GM12878 (cell line): ENCODE data around the gene SERPINB5. TPM values are rescaled to one million over a fixed set of nuclear protein-coding genes. Genes with fewer than 3 reads are reported as not detected.

ENCODE experiments used
- ATAC-seq: fragments of 200-7000 bp; cut with Tn5 transposase; 3 replicates; pipeline ENCODE4 v1.9.1; 2020; ENCODE audit warnings: mild to moderate bottlenecking, moderate library complexity
- BruUV-seq: library from RNA; stranded (reverse); fragments of 400-500 nt; replicated peaks from 2 replicates; lab custom pipeline; 2021; lab: Mats Ljungman, UMichigan
- CTCF ChIA-PET: fragments of 300-600 bp; sonication (Branson Sonifier 250); formaldehyde crosslinking; extraction: SDS; loops from one replicate; lab custom pipeline; 2021; ENCODE audit warnings: inconsistent platforms; lab: Yijun Ruan, JAX
- POLR2A ChIA-PET: fragments of 350-600 bp; formaldehyde crosslinking; extraction: SDS; loops from one replicate; lab custom pipeline; 2021; ENCODE audit warnings: inconsistent platforms; lab: Charles Lee
- RAD21 ChIA-PET: fragments of 300-600 bp; sonication (Branson Sonifier 250); formaldehyde crosslinking; loops from one replicate; lab custom pipeline; 2023; ENCODE audit warnings: antibody characterized with exemption; ENCODE audit not compliant: unreplicated experiment; lab: Charles Lee
- SMC1A ChIA-PET: fragments of 300-600 bp; sonication (Branson Sonifier 250); formaldehyde crosslinking; loops from one replicate; lab custom pipeline; 2023; ENCODE audit not compliant: unreplicated experiment, uncharacterized antibody; lab: Charles Lee
- DNase-seq: peaks from one replicate; pipeline ENCODE4 v3.0.0-alpha.2; 2011; ENCODE audit warnings: low read depth, low spot score
- FAIRE-seq: peaks from 3 replicates; lab custom pipeline; 2011; peaks lifted over from hg19 to GRCh38; lab: Jason Lieb, UNC
- H2AFZ ChIP-seq: 2 replicates; pipeline ENCODE4 v1.6.0; 2011; ENCODE audit warnings: low read depth, low read length, control low read depth; ENCODE audit not compliant: control insufficient read depth
- H3K27ac ChIP-seq: 2 replicates; pipeline ENCODE4 v1.5.1; 2011; ENCODE audit warnings: control low read depth; ENCODE audit not compliant: control insufficient read depth, insufficient read depth
- H3K27me3 ChIP-seq, 2 experiments: replicated peaks in 1 of 2; 2 replicates each; pipeline versions ENCODE4 v1.6.0 to v1.6.1; 2011; ENCODE audit warnings: low read length in 1 of 2; ENCODE audit not compliant: control insufficient read depth in 2 of 2, insufficient read depth in 2 of 2
- H3K36me3 ChIP-seq, 2 experiments: 2 replicates each; pipeline ENCODE4 v1.5.1; 2011; ENCODE audit warnings: low read length in 1 of 2; ENCODE audit not compliant: control insufficient read depth in 2 of 2, insufficient read depth in 2 of 2
- H3K4me1 ChIP-seq: 2 replicates; pipeline ENCODE4 v1.6.1; 2011; ENCODE audit warnings: mild to moderate bottlenecking, low read length, moderate library complexity, mixed read lengths; ENCODE audit not compliant: control insufficient read depth, insufficient read depth
- H3K4me2 ChIP-seq: 2 replicates; pipeline ENCODE4 v1.6.0; 2011; ENCODE audit warnings: control low read depth; ENCODE audit not compliant: control insufficient read depth, insufficient read depth
- H3K4me3 ChIP-seq: fragments of 200-600 bp; sonication (generic); 2 replicates; pipeline ENCODE4 v1.5.1; 2016
- H3K79me2 ChIP-seq: 2 replicates; pipeline ENCODE4 v1.6.0; 2011; ENCODE audit warnings: low read length; ENCODE audit not compliant: control insufficient read depth, insufficient read depth
- H3K9ac ChIP-seq: 2 replicates; pipeline ENCODE4 v1.8.0; 2011; ENCODE audit warnings: low read length, control low read depth, mixed read lengths; ENCODE audit not compliant: control insufficient read depth, insufficient read depth
- H3K9me3 ChIP-seq: replicated peaks from 3 replicates; pipeline ENCODE4 v1.5.1; 2011; ENCODE audit warnings: mild to moderate bottlenecking, low read length; ENCODE audit not compliant: control insufficient read depth, insufficient read depth
- H4K20me1 ChIP-seq: 2 replicates; pipeline ENCODE4 v1.6.0; 2011; ENCODE audit not compliant: control insufficient read depth, insufficient read depth
- CHD4 ChIP-seq: fragments of 200-600 bp; sonication (generic); IDR thresholded peaks from 2 replicates; pipeline ENCODE4 v1.6.1; 2016; ENCODE audit warnings: mild to moderate bottlenecking
- GABPA ChIP-seq: IDR thresholded peaks from 2 replicates; pipeline ENCODE4 v1.6.1; 2014; ENCODE audit warnings: antibody characterized with exemption, low read depth, mild to moderate bottlenecking, inconsistent platforms
- HDAC2 ChIP-seq: fragments of 200-600 bp; sonication (generic); IDR thresholded peaks from 2 replicates; pipeline ENCODE4 v1.6.1; 2017
- HDGF ChIP-seq: fragments of 450-650 bp; IDR thresholded peaks from 2 replicates; pipeline ENCODE4 v1.6.1; 2016; ENCODE audit warnings: antibody characterized with exemption
- KLF5 ChIP-seq: fragments of 450-650 bp; IDR thresholded peaks from 2 replicates; pipeline ENCODE4 v1.6.1; 2014; ENCODE audit warnings: mild to moderate bottlenecking; ENCODE audit not compliant: partially characterized antibody
- NR2C1 ChIP-seq: fragments of 450-650 bp; IDR thresholded peaks from 2 replicates; pipeline ENCODE4 v1.6.1; 2017; ENCODE audit warnings: antibody characterized with exemption, mild to moderate bottlenecking, moderate library complexity
- WGBS: methylation state at CpG from one replicate; pipeline ENCODE4 v1.1.6; 2016; ENCODE audit warnings: low lambda C conversion rate; ENCODE audit not compliant: insufficient replicate concordance, insufficient coverage; ENCODE audit errors: missing lambda C conversion rate; 5-methylcytosine and 5-hydroxymethylcytosine counted together
- in situ Hi-C: fragments of 300-500 bp; cut with MboI; formaldehyde crosslinking; loops from 9 replicates; pipeline ENCODE4 v1.14.3; 2018; ENCODE audit warnings: mixed read lengths
- intact Hi-C: fragments of 100-400 bp; cut with micrococcal nuclease; formaldehyde crosslinking; loops from one replicate; pipeline ENCODE4 v1.14.2; 2022; ENCODE audit not compliant: unreplicated experiment
- polyA plus RNA-seq, 11 experiments: library from polyadenylated mRNA; depleted of rRNA in 4 of 11; unstranded in 6 of 11; stranded (reverse) in 5 of 11; fragments of >200 nt; fragmentation: Nextera tagmentation in 4 of 11; fragmentation: Illumina TruSeq in 1 of 11; extraction: Ambion mirVana in 4 of 11; extraction: Trizol in 1 of 11; gene quantifications; 1 replicate in 1 of 11; 2 replicates in 10 of 11; pipeline versions ENCODE4 v1.2.1 to v1.2.3, GENCODE V29; 2011 to 2016; ENCODE audit warnings: inconsistent platforms in 2 of 11, missing spikeins in 2 of 11, low read depth in 1 of 11
- total RNA-seq, 4 experiments: library from RNA; depleted of rRNA in 3 of 4; stranded (reverse); fragments of >200 nt in 3 of 4; fragmentation: Illumina TruSeq in 1 of 4; extraction: Trizol in 1 of 4; gene quantifications; 2 replicates each; pipeline versions ENCODE4 v1.2.1 to v1.2.3, GENCODE V29; 2013 to 2021
- TF ChIP-seq, protein P1 (sequence below): fragments of 450-650 bp; IDR thresholded peaks from 2 replicates; pipeline ENCODE4 v1.6.1; 2017; ENCODE audit warnings: low read depth, mild to moderate bottlenecking, moderate library complexity

SERPINB5 gene
- total and polyA plus RNA-seq, 10 of the 15 experiments (the other 5 are each of a cell fraction or from before 2014, with no cell fraction given), result 0.03 to 0.04 TPM; not detected in 8

DNA sequence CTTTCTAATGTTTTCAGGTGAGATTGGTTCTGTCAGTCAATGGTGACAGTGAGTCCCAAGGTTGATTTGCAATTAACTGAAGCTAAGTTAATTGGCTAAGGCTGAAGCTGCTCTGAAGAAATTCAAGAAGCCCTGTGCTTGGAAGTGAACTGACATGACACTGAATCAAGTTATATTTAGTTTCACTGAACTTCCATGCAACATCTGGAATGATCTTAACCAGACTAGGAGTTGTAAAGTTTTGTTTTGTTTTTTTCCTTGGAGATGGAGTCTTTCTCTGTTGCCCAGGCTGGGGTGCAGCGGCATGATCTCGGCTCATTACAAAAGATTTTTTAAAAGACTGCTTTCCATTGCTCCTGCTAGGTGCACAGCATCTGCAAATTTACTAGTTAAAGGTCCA, 11.4 kb downstream of the SERPINB5 start:
- FAIRE-seq (no peak), DNase-seq (no peak), ATAC-seq (no peak)
- Histone ChIP-seq H3K79me2 (no peaks in the 10 kb centered on the region), H3K4me1 (no peaks in the 10 kb centered on the region), H3K9me3 (no peaks in the 10 kb centered on the region), H3K27ac (no peak overlapping the region), H3K4me2 (no peak overlapping the region), H3K27me3 (peaks cover 0 to 2% of the 10 kb centered on the region in 2 experiments; a peak in 1 of 4 replicates), H3K4me3 (no peak overlapping the region), H3K36me3 (no peaks in the 10 kb centered on the region), H2AFZ (no peak overlapping the region), H4K20me1 (no peaks in the 10 kb centered on the region), H3K9ac (no peak overlapping the region)
- intact Hi-C loops (no loop called here), in situ Hi-C loops (no loop called here)
- SMC1A ChIA-PET, result interaction anchor here (0.6 to 1.0 kb wide), 2 partner anchors 50 to 545 kb away, joined by 3 read pairs; no protein-coding TSS in a partner anchor
- RAD21 ChIA-PET, result no interaction called here
- CTCF ChIA-PET, result interaction anchor here (0.9 kb wide), 1 partner anchor 19 kb away, joined by 3 read pairs; no protein-coding TSS in a partner anchor
- WGBS, result 13% methylated on average over 2 of the region's 2 CpGs
- POLR2A ChIA-PET, result no interaction called here
- no peak for TF ChIP-seq HDAC2
- no peak for TF ChIP-seq NR2C1
- no peak for TF ChIP-seq CHD4
- TF ChIP-seq HDGF, result no peak
- TF ChIP-seq, protein P1, sequence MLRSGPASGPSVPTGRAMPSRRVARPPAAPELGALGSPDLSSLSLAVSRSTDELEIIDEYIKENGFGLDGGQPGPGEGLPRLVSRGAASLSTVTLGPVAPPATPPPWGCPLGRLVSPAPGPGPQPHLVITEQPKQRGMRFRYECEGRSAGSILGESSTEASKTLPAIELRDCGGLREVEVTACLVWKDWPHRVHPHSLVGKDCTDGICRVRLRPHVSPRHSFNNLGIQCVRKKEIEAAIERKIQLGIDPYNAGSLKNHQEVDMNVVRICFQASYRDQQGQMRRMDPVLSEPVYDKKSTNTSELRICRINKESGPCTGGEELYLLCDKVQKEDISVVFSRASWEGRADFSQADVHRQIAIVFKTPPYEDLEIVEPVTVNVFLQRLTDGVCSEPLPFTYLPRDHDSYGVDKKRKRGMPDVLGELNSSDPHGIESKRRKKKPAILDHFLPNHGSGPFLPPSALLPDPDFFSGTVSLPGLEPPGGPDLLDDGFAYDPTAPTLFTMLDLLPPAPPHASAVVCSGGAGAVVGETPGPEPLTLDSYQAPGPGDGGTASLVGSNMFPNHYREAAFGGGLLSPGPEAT, result no peak
- TF ChIP-seq KLF5, result no peak
- TF ChIP-seq GABPA, result no peak
- BruUV-seq, result no TSS peak
